ENCODE data around the gene SOD1. TPM values are rescaled to one million over a fixed set of nuclear protein-coding genes. Genes with fewer than 3 reads are reported as not detected.
"Not testable (repeated sequence)": the region's sequence is repeated elsewhere in the genome, so short reads cannot be mapped to it uniquely, and the experiment has no call there.

Gene SOD1
- 213 TPM for polyA plus RNA-seq (2013, experiment 1 of 2; ENCODE audit: insufficient read length)
- 155 TPM for polyA plus RNA-seq (2013, experiment 2 of 2; ENCODE audit: insufficient read length)

DNA sequence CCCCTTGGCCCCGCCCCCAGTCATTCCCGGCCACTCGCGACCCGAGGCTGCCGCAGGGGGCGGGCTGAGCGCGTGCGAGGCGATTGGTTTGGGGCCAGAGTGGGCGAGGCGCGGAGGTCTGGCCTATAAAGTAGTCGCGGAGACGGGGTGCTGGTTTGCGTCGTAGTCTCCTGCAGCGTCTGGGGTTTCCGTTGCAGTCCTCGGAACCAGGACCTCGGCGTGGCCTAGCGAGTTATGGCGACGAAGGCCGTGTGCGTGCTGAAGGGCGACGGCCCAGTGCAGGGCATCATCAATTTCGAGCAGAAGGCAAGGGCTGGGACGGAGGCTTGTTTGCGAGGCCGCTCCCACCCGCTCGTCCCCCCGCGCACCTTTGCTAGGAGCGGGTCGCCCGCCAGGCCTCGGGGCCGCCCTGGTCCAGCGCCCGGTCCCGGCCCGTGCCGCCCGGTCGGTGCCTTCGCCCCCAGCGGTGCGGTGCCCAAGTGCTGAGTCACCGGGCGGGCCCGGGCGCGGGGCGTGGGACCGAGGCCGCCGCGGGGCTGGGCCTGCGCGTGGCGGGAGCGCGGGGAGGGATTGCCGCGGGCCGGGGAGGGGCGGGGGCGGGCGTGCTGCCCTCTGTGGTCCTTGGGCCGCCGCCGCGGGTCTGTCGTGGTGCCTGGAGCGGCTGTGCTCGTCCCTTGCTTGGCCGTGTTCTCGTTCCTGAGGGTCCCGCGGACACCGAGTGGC, at the start of gene SOD1:
TSS of gene SOD1 (plus strand) at position 158 of the 723 bp plus-strand sequence. CDS start at position 235, 77 bp downstream.
- DNase-seq: peak; percentile 93

DNA sequence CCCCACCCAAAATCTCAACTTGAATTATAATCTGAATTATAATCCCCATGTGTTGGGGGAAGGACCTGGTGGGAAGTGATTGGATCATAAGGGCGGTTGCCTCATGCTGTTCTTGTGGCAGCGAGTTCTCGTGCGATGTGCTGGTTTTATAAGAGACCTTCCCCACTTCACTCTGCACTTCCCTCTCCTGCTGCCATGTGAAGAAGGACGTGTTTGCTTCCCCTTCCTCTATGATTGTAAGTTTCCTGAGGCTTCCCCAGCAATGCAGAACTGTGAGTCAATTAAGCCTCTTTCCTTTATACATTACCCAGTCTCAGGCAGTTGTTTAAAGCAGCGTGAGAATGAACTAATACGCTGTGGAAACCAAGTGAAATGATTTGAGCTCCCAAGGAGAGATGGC, 48.0 kb upstream of the SOD1 start:
- DNase-seq: no peak

DNA sequence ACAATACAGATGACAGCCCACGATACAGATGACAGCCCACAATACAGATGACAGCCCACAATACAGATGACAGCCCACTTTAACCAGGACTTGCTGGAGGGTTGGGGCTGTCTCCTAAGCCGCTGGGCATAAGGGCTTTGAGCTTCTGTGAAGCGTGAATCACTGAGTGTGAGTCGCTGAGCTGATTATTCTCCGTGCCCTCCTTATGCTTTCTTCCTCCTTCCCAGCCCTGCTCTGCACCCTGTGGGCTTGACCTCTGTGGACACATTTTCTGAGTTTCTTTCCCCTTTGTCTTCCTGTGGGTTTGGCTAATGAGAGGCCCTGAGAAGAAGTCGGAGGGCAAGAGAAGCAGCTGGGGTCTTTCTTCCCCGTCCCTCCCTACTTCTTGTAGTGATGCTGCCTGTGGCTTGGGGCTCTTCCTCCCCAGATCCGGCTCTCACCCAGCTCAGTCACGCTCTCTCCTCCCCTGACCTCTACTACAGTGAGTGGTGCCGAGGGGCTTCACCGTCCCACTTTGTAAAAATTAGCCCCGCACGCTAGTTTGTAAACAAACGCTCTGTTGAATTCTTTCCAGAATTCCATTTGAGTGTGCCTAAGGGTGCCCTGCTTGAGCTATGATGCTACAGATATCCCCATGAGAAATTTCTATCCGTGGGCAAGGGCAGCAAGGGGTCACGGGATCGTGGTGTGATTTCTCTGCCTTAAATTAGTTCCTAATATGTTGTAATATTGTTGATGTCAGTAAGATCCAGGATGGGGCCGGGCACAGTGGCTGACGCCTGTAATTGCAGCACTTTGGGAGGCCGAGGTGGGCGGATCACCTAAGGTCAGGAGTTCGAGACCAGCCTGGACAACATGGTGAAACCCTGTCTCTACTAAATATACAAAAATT, 46.4 kb upstream of the SOD1 start:
- peak; percentile 13 for DNase-seq

DNA sequence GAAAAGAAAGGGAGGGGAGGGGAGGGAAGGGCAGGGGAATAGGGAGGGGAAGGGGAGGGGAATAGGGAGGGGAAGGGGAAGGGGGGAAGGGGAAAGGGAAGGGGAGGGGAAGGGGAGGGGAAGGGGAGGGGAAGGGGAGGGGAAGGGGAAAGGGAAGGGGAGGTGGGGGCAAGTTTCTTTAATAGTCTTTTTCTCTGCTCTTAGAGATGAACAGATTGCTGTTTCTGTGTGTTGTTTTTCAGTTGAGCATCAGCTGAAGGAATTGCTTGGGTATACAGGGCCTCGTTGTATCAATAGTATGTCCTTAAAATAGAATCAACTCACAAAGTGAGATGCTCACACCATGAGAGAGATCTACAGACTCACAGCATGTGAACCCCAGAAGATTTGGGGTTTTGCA, 44.8 kb upstream of the SOD1 start:
- DNase-seq: no peak

DNA sequence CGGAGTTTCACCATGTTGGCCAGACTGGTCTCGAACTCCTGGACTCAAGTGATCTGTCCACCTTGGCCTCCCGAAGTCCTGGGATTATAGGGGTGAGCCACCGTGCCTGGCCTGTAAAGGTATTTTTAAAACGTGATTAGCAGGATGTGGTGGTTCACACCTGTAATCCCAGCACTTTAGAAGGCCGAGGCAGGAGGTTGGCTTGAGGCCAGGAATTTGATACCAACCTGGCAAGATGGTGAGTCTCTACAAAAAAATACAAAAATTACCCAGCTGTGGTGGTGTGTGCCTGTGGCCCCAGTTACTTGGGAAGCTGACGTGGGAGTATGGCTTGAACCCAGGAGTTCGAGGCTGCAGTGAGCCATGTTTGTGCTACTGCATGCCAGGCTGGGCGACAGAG, 43.3 kb upstream of the SOD1 start:
- no peak for DNase-seq

DNA sequence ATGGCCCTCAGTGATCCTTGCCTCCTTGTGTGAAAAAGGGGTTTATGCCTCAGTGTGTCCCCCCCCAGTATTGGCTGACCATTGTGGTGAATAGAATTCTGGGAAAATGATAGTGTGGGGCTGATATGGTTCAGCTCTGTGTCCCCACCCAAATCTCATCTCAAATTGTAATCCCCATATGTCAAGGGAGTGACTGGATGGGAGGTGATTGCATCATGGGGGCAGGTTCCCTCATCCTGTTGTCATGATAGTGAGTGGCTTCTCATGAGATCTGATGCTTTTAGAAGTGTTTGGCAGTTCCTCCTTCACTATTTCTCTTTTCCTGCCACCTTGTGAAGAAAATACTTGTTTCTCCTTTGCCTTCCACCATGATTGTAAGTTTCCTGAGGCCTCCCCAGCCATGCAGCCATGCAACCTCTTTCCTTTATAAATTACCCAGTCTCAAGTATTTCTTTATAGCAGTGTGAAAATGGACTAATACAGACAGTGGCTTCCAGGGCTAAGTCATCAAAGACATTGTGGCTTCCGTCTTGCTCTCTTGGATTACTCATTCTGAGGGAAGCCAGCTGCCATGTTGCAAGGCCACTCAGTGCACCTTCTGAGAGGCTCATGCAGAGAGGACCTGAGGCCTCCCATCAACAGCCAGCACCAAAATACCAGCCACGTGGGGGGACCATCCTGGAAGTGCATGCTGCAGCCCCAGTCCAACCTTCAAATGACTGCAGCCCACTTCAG, 40.6 kb upstream of the SOD1 start:
- DNase-seq: no peak

DNA sequence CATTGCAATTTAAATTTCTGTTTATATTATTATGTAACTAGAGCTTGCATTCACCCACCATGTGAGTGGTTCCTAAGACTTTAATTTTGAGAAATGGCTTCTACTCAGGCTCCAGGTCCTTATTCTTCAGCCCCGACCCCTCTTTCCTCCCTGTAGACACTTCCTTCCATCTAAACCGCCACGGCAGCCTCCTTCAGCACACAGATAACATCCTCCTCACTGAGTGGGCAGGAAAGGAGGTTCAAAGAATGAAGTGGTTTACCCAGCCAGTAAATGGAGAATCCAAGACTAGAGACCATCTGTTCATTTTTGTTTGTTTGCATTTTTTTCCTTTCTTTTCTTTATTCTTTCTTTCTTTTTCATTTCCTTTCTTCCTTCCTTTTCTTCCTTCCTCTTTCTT, 37.1 kb upstream of the SOD1 start:
- no peak for DNase-seq

DNA sequence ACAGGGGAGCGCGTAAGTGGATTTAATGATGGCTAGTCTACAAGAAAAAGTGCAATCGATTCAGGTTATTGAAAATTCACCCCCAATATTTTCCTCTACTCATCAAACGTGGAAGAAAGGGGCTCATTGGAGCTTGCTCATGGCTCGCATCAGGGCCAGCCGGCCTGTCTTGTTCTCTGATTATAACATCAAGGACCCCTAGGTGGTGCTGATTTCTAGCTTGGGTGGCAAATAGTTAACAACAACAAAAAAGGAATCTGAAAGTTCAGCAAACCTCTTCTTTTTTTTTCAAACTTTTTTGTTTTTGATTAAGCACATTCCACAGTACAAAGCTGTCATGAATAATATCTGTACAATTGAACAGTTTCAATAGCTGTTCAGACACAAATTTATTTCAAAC, 35.8 kb upstream of the SOD1 start:
- DNase-seq: peak; percentile 7

DNA sequence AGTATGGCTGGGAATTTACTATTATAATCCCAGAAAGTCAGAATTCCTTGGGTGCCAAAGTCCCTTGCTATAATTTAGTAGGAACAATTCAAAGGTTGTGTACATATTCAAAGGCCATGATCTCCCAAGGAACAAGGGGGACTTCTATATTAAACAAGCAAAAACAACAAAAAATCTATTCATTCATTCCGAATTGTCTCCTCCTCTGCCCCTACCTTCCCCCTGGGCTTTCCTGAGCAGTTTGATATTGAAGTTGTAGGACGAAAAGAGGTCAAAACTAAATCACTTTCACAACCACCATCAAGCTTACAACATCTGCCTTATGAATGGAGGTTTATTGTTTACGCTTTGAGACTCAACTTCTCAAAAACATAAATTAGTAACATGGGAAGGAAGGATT, 35.3 kb upstream of the SOD1 start:
- DNase-seq: no peak

DNA sequence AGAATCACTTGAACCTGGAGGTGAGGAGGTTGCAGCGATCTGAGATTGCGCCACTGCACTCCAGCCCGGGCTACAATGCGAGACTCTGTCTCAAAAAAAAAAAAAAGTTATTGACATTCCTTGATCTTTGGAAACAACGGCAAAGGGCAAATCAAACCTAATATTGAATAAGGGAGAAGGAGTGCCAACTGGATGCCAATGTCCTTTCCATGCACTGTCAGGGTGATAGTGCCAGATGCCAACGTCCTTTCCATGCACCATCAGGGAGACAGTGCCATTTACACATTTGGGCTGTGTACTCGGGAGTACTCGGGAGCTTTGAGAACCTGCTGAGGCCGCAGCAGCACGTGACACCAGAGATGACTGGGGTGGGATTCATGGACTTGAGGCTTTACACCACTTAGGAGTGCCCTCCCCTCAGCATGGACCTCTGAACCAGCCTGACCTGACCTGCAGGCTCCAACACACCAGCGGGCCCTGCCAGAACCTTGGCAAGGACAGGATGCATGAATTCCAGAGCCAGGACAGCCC, 34.5 kb upstream of the SOD1 start:
- DNase-seq: no peak

DNA sequence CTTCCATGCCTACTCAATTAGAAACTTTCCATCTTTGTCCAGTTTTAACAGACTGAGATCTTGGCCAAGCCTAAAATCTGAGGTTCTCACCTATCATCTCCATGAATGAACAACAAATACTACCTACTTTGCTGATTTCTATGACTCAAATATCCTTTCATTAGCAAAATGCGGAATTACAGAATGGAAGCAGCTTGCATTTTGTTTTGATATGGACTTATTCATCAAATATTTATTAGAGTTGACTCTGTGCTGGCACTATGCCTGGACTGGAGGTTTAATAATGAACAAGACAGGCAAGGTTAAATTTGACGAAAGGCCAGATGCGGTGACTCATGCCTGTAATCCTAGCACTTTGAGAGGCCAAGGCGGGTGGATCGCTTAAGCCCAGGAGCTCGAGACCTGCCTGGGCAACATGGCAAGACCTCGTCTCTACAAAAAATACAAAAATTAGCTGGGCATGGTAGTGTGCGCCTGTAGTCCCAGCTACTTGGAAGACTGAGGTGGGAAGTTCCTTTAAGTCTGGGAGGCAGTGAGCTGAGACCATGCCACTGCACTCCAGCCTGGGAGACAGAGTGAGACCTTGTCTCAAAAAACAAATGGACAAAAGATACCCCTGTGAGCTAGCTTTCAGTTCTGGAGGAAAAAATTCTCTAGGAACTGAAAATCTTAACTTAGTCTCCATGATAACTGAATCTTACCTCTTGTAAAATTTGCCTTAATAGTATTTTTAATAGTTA, 29.4 kb upstream of the SOD1 start:
- DNase-seq: peak; percentile 90

DNA sequence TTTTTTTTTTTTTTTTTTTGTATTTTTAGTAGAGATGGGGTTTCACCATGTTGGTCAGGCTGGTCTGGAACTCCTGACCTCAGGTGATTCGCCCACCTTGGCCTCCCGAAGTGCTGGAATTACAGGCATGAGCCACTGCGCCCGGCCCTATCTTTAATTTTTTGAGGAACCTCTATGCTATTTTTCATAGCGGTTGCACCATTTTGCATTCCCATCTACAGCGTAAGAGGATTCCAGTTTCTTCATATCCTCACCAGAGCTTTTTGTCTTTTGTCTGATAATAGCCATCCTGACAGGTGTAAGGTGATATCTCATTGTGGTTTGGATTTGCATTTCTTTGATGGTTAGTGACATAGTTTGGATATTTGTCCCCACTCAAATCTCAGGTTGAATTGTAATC, 27.6 kb upstream of the SOD1 start:
- DNase-seq: not testable (repeated sequence)

DNA sequence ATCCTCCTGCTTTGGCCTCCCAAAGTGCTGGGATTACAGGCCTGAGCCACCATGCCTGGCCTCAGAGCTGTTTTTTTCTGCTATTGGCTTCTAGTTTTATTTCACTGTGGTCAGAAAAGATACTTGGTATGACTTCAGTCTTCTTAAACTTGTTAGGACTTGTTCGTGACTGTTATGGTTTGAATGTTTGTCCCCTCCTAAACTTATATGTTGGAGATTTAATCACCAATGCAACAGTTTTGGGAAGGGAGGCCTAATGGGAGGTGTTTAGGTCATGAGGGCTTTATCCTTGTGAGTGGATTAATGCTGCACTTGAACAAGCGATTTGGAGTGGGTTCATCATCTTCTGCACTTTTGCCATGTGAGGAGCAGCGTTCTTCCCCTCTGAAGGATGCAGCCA, 24.5 kb upstream of the SOD1 start:
- DNase-seq: no peak

DNA sequence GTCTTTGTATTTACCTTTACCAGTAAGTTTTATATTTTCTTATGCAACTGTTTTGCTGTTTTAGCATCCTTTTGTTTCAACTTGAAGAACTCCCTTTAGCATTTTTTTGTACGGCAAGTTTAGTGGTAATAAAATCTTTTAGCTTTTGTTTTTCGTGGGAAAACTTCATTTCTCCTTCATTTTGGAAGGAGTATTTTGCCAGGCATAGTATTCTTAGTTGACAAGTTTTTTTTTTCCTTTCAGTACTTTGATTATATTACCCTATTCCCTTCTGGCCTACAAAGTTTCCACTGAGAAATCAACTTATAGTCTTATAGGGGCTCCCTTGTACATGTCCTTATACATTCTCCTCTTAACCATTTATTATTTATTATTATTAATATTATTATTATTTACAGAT, 22.6 kb upstream of the SOD1 start:
- no peak for DNase-seq

DNA sequence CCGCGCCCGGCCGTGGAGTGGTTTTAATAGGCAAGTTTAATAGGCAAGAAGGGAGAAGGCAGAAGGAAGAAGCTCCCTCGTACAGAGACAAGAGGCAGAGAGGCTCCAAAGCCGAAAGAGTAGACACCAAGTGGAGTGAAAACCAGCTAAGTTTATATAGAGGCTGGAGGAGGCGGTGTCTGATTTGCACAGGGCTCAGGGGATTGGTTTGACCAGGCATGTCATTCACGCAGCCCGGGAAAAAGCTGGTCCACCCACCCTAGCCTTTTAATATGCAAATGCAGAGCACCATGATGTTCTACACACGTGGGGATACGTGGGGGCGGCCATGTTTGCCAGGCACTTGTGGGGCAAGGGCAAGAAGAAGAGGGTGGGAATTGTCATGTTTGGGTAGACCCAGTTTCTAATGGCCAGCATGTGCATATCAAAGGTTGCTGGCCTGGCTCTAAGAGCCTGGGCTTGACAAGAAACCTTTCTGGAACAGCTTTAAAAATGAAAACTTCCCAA, 18.0 kb upstream of the SOD1 start:
- no peak for DNase-seq

DNA sequence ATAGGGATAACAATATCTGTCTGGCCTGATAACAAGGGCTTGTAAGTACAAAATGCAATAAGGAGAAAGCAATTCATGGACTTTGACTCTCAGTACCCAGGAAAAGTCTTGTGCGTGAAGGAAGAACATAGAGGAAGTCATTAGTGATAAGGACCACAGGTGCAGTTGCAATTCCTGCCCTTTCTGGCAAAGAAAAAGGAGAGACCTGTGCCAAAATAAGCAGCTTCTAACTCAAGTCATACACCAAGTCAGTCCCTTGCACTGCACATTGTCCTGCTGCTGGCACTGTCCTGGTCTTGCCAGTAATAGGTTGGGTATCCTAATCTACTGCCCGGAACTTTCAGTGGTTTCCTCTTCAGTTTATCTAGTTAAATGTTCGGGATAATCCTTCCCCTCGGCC, 14.8 kb upstream of the SOD1 start:
- no peak for DNase-seq

DNA sequence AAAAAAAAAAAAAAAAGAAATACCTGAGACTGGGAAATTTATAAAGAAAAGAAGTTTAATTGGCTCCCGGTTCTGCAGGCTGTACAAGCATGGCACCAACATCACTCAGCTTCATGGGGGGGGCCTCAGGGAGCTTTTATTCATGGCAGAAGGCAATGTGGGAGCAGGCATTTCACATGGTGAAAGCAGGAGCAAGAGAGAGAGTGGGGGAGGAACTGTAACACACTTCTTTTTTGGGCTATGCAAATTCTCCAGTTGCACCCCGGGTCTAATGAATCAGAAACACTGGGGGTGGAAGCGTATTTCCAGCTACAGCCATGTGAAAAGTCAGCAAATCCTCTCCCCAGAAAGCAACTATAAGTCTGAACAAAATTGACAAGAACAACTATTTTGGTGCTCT, 11.8 kb upstream of the SOD1 start:
- no peak for DNase-seq

DNA sequence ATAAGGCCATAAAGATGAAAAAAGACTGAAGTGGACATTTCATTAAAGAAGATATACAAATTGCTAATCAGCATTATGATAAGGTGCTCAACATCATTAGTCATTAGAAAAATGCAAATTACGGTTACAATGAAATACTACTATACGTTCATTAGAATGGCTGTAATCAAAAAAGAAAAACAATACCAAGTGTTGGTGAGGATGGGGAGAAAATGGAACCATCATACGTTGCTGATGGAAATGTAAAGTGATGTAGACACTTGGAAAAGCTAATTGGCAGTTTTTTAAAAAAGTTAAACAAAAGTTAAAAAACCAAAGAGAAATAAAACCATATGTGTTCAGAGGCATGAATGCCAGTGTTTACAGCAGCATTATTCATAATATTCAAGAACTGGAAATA, 8.6 kb upstream of the SOD1 start:
- DNase-seq: no peak

DNA sequence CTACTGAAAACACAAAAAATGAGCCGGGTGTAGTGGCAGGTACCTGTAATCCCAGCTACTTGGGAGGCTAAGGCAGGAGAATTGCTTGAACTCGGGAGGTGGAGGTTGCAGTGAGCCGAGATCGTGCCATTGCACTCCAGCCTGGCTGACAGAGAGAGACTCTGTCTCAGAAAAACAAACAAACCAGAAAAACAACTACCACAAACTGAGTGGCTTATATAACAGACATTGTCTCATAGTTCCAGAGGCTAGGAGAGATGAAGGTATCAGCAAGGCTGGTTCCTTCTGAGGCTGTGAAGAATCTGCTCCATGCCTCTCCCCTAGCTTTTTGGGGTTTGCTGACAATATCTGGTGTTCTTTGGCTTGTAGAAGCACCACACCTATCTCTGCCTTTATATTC, 8.0 kb upstream of the SOD1 start:
- DNase-seq: not testable (repeated sequence)

DNA sequence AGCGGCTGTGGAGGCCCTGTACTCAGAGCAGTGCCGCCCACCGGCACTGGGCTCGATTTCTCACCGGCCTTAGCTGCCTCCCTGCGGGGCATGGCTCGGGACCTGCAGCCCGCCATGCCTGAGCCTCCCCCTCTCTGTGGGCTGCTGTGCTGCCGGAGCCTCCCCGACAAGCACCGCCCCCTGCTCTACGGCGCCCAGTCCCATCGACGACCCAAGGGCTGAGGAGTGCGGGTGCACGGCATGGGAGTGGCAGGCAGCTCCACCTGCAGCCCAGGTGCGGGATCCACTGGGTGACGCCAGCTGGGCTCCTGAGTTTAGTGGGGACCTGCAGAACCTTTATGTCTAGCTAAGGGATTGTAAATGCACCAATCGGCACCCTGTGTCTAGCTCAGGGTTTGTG, 5.2 kb upstream of the SOD1 start:
- DNase-seq: no peak

DNA sequence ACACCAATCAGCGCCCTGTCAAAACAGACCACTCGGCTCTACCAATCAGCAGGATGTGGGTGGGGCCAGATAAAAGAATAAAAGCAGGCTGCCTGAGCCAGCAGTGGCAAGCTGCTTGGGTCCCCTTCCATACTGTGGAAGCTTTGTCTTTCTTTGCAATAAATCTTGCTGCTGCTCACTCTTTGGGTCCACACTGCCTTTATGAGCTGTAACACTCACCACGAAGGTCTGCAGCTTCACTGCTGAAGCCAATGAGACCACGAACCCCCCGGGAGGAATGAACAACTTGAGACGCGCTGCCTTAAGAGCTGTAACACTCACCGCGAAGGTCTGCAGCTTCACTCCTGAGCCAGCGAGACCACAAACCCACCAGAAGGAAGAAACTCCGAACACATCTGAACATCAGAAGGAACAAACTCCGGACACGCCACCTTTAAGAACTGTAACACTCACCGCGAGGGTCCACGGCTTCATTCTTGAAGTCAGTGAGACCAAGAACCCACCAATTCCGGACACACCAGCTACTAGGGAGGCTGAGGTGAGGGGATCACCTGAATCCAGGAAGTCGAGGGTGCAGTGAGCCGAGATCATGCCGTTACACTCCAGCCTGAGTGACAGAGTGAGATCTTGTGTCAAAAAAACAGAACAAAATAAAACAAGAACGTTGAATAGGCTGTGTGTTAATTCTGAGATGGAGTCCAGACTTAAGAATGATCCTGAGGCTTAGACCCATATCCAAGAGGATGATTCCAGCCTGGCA, 4.5 kb upstream of the SOD1 start:
- DNase-seq: not testable (repeated sequence)

Data from fibroblast of skin of back (primary cell).